HepG2 (cell line): ENCODE data around the gene CPT1B. TPM values are rescaled to one million over a fixed set of nuclear protein-coding genes. Genes with fewer than 3 reads are reported as not detected.

Experiments used
- CCDC6 ChIP-seq: sonication (generic); formaldehyde crosslinking; IDR thresholded peaks from 2 replicates; pipeline ENCODE4 v1.8.1; 2022; ENCODE audit warnings: mild to moderate bottlenecking, missing genetic modification reagents, moderate library complexity
- CHD4 ChIP-seq: fragments of 200-600 bp; sonication (generic); IDR thresholded peaks from 2 replicates; pipeline ENCODE4 v1.7.0; 2017; ENCODE audit warnings: mild to moderate bottlenecking, low read length, borderline replicate concordance
- CREBL2 ChIP-seq: sonication (generic); formaldehyde crosslinking; IDR thresholded peaks from 2 replicates; pipeline ENCODE4 v1.8.1; 2023; ENCODE audit warnings: missing genetic modification reagents, mild to moderate bottlenecking, borderline replicate concordance
- FUBP1 ChIP-seq: sonication (generic); formaldehyde crosslinking; IDR thresholded peaks from 2 replicates; pipeline ENCODE4 v1.5.1; 2020; ENCODE audit warnings: missing genetic modification reagents, mild to moderate bottlenecking, borderline replicate concordance
- GATAD2A ChIP-seq: IDR thresholded peaks from 2 replicates; pipeline ENCODE4 v1.6.1; 2016
- IRF1 ChIP-seq: sonication (generic); formaldehyde crosslinking; IDR thresholded peaks from 2 replicates; pipeline ENCODE4 v1.4.0; 2020; ENCODE audit warnings: low read depth, mild to moderate bottlenecking, missing genetic modification reagents
- MEF2D ChIP-seq: sonication (generic); formaldehyde crosslinking; IDR thresholded peaks from 2 replicates; pipeline ENCODE4 v1.5.1; 2020; ENCODE audit warnings: mild to moderate bottlenecking, missing genetic modification reagents
- ONECUT2 ChIP-seq: sonication (generic); formaldehyde crosslinking; IDR thresholded peaks from 2 replicates; pipeline ENCODE4 v1.4.0; 2020; ENCODE audit warnings: missing genetic modification reagents
- PHF21A ChIP-seq: sonication (generic); formaldehyde crosslinking; IDR thresholded peaks from 2 replicates; pipeline ENCODE4 v1.5.0; 2020; ENCODE audit warnings: mild to moderate bottlenecking, missing genetic modification reagents
- RFX5 ChIP-seq: IDR thresholded peaks from 2 replicates; pipeline ENCODE4 v1.6.1; 2011; ENCODE audit warnings: low read depth, low read length, improper control_type of control experiment
- SOX5 ChIP-seq: IDR thresholded peaks from 2 replicates; pipeline ENCODE4 v1.6.1; 2016; ENCODE audit warnings: borderline replicate concordance
- SOX6 ChIP-seq, 2 experiments: fragments of 450-650 bp in 1 of 2; sonication (generic) in 1 of 2; formaldehyde crosslinking in 1 of 2; IDR thresholded peaks; 2 replicates each; pipeline versions ENCODE4 v1.4.0 to v1.6.1; 2017 to 2020; ENCODE audit warnings: antibody characterized with exemption in 1 of 2, mild to moderate bottlenecking in 1 of 2, missing genetic modification reagents in 1 of 2
- SP4 ChIP-seq: sonication (generic); formaldehyde crosslinking; IDR thresholded peaks from 2 replicates; pipeline ENCODE4 v1.8.1; 2023; ENCODE audit warnings: mild to moderate bottlenecking, missing genetic modification reagents
- TAF1 ChIP-seq: sonication (generic); formaldehyde crosslinking; IDR thresholded peaks from 2 replicates; pipeline ENCODE4 v1.4.0; 2020; ENCODE audit warnings: missing genetic modification reagents
- TBX3 ChIP-seq: fragments of 450-650 bp; IDR thresholded peaks from 2 replicates; pipeline ENCODE4 v1.6.1; 2017; ENCODE audit warnings: antibody characterized with exemption, mild to moderate bottlenecking, inconsistent platforms, borderline replicate concordance
- TERF1 ChIP-seq: sonication (generic); formaldehyde crosslinking; IDR thresholded peaks from 2 replicates; pipeline ENCODE4 v1.8.0; 2022; ENCODE audit warnings: mild to moderate bottlenecking, missing genetic modification reagents, moderate library complexity
- ZFYVE20 ChIP-seq: sonication (generic); formaldehyde crosslinking; IDR thresholded peaks from 2 replicates; pipeline ENCODE4 v1.8.0; 2023; ENCODE audit warnings: low read depth, mild to moderate bottlenecking, moderate library complexity, missing genetic modification reagents, borderline replicate concordance
- ZKSCAN1 ChIP-seq: fragments of 150-350 bp; IDR thresholded peaks from 2 replicates; pipeline ENCODE4 v1.6.1; 2014; ENCODE audit warnings: low read length
- ZNF350 ChIP-seq: sonication (generic); formaldehyde crosslinking; IDR thresholded peaks from 2 replicates; pipeline ENCODE4 v1.4.0; 2020; ENCODE audit warnings: mild to moderate bottlenecking, low read depth, missing genetic modification reagents, borderline replicate concordance
- ZNF430 ChIP-seq: sonication (generic); formaldehyde crosslinking; IDR thresholded peaks from 2 replicates; pipeline ENCODE4 v1.9.0; 2021; ENCODE audit warnings: mild to moderate bottlenecking, missing genetic modification reagents
- ZNF543 ChIP-seq: sonication (generic); formaldehyde crosslinking; IDR thresholded peaks from 2 replicates; pipeline ENCODE4 v1.4.0; 2020; ENCODE audit warnings: mild to moderate bottlenecking, missing genetic modification reagents
- ZNF678 ChIP-seq: sonication (generic); formaldehyde crosslinking; IDR thresholded peaks from 2 replicates; pipeline ENCODE4 v1.4.0; 2020; ENCODE audit warnings: mild to moderate bottlenecking, missing genetic modification reagents
- ZNF883 ChIP-seq: sonication (generic); formaldehyde crosslinking; IDR thresholded peaks from 2 replicates; pipeline ENCODE4 v1.5.1; 2020; ENCODE audit warnings: mild to moderate bottlenecking, missing genetic modification reagents; ENCODE audit errors: not compliant biosample characterization
- ZSCAN30 ChIP-seq: sonication (generic); formaldehyde crosslinking; IDR thresholded peaks from 2 replicates; pipeline ENCODE4 v1.5.0; 2020; ENCODE audit warnings: mild to moderate bottlenecking, missing genetic modification reagents
- polyA plus RNA-seq, 8 experiments: library from polyadenylated mRNA; depleted of rRNA in 3 of 8; stranded (reverse) in 7 of 8; unstranded in 1 of 8; fragments of >200 nt; fragmentation: Illumina TruSeq in 4 of 8; extraction: Trizol in 4 of 8; gene quantifications; 2 replicates each; pipeline versions ENCODE4 v1.2.1 to v1.2.3, GENCODE V29; 2011 to 2016; ENCODE audit warnings: low read depth in 4 of 8, missing spikeins in 1 of 8, mixed read lengths in 1 of 8; ENCODE audit not compliant: insufficient read depth in 1 of 8
- total RNA-seq, 5 experiments: library from RNA; depleted of rRNA; stranded (reverse); fragments of >200 nt; fragmentation: Illumina TruSeq; extraction: Trizol; gene quantifications; 2 replicates each; pipeline ENCODE4 v1.2.3, GENCODE V29; 2016; ENCODE audit warnings: low read depth in 1 of 5
- TF ChIP-seq, protein P1 (sequence below): sonication (generic); formaldehyde crosslinking; conservative IDR thresholded peaks from 2 replicates; pipeline ENCODE4 v1.8.0; 2022; ENCODE audit warnings: low read depth, missing genetic modification reagents

The CPT1B gene
- total and polyA plus RNA-seq, 2 of the 13 experiments (the other 11 are each of a cell fraction or from before 2014, with no cell fraction given) = 9.2 to 19.5 TPM

- TF ChIP-seq TERF1 (CRISPR knock-in tag) = no peak
- no peak for TF ChIP-seq CREBL2 (CRISPR knock-in tag)
- TF ChIP-seq MEF2D = 0 out of 2 replicates have a peak, but pooled peaks have one; percentile 15
- TF ChIP-seq, protein P1, sequence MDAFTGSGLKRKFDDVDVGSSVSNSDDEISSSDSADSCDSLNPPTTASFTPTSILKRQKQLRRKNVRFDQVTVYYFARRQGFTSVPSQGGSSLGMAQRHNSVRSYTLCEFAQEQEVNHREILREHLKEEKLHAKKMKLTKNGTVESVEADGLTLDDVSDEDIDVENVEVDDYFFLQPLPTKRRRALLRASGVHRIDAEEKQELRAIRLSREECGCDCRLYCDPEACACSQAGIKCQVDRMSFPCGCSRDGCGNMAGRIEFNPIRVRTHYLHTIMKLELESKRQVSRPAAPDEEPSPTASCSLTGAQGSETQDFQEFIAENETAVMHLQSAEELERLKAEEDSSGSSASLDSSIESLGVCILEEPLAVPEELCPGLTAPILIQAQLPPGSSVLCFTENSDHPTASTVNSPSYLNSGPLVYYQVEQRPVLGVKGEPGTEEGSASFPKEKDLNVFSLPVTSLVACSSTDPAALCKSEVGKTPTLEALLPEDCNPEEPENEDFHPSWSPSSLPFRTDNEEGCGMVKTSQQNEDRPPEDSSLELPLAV (CRISPR knock-in tag) = no peak
- TF ChIP-seq ZSCAN30 = no peak
- TF ChIP-seq ZKSCAN1 = no peak
- TF ChIP-seq FUBP1 = peak; percentile 62; the same call in 1 of the 2 replicates
- TF ChIP-seq ZNF350 (CRISPR knock-in tag) = peak; percentile 30; the same call in 1 of the 2 replicates
- TF ChIP-seq TAF1 = peak; percentile 43
- peak; percentile 58; the same call in 1 of the 2 replicates for TF ChIP-seq PHF21A
- no peak for TF ChIP-seq ZNF678 (CRISPR knock-in tag)
- TF ChIP-seq CHD4 = no peak
- 0 out of 2 replicates have a peak, but pooled peaks have one; percentile 14 for TF ChIP-seq GATAD2A (CRISPR knock-in tag)
- peak; percentile 56 for TF ChIP-seq SP4 (CRISPR knock-in tag)
- no peak for TF ChIP-seq IRF1
- TF ChIP-seq ONECUT2 = no peak
- TF ChIP-seq ZNF883 = peak; percentile 39
- TF ChIP-seq ZFYVE20 (CRISPR knock-in tag) = no peak
- no peak for TF ChIP-seq TBX3
- TF ChIP-seq ZNF543 (CRISPR knock-in tag) = no peak
- peak; percentile 40; the same call in 1 of the 2 replicates for TF ChIP-seq CCDC6 (CRISPR knock-in tag)
- TF ChIP-seq ZNF430 = no peak
- TF ChIP-seq SOX6 (IDR thresholded peaks at IDR 0.05) = no peak
- peak; percentile 35; the same call in 1 of the 2 replicates for TF ChIP-seq SOX6 (CRISPR knock-in tag; IDR thresholded peaks at IDR 0.05)
- no peak for TF ChIP-seq RFX5
- no peak for TF ChIP-seq SOX5
Measured at GRCh38 chr22:50613291-50613981, 35.2 kb upstream of the CPT1B start (continued).
